Parathyroid adenoma (tissue), 2 donors: ENCODE data around the gene FLOT1.

Experiments used
- H2AFZ ChIP-seq: fragments of 300-600 bp; sonication (generic); one replicate; pipeline ENCODE4 v1.7.0; 2017; ENCODE audit warnings: antibody characterized with exemption, mild to moderate bottlenecking
- H3K27ac ChIP-seq: fragments of 300-600 bp; sonication (generic); one replicate; pipeline ENCODE4 v1.7.0; 2017
- H3K27me3 ChIP-seq: fragments of 300-600 bp; sonication (generic); one replicate; pipeline ENCODE4 v1.7.0; 2017; ENCODE audit warnings: low read length; ENCODE audit not compliant: control insufficient read depth, insufficient read depth
- H3K36me3 ChIP-seq: fragments of 300-600 bp; sonication (generic); one replicate; pipeline ENCODE4 v1.7.0; 2017; ENCODE audit warnings: low read length; ENCODE audit not compliant: control insufficient read depth, insufficient read depth
- H3K4me1 ChIP-seq: fragments of 300-600 bp; sonication (generic); one replicate; pipeline ENCODE4 v1.7.0; 2017; ENCODE audit warnings: control low read depth
- H3K4me2 ChIP-seq: fragments of 300-600 bp; sonication (generic); one replicate; pipeline ENCODE4 v1.7.0; 2017; ENCODE audit warnings: low read length
- H3K4me3 ChIP-seq: fragments of 300-600 bp; sonication (generic); one replicate; pipeline ENCODE4 v1.7.0; 2017; ENCODE audit warnings: low read depth, low read length
- H3K79me2 ChIP-seq: fragments of 300-600 bp; sonication (generic); one replicate; pipeline ENCODE4 v1.7.0; 2017; ENCODE audit warnings: control low read depth
- H3K9ac ChIP-seq: fragments of 300-600 bp; sonication (generic); one replicate; pipeline ENCODE4 v1.7.0; 2017; ENCODE audit warnings: mild to moderate bottlenecking
- H3K9me3 ChIP-seq: fragments of 300-600 bp; sonication (generic); one replicate; pipeline ENCODE4 v1.7.0; 2017; ENCODE audit warnings: low read length; ENCODE audit not compliant: control insufficient read depth
- CTCF ChIP-seq: fragments of 300-600 bp; sonication (generic); IDR thresholded peaks from one replicate; pipeline ENCODE4 v1.7.0; 2017; ENCODE audit warnings: antibody characterized with exemption, mild to moderate bottlenecking
- donor health status: primary hyperparathyroidism.

Gene FLOT1

GRCh38 chr6:30775104-30775503 is 32.6 kb upstream of the FLOT1 start:
- Histone ChIP-seq H3K4me1 (peaks cover 11% of the 10 kb centered on the region), H3K27ac (no peak overlapping the region), H2AFZ (no peak overlapping the region), H3K79me2 (no peaks in the 10 kb centered on the region), H3K9ac (no peak overlapping the region), H3K4me2 (no peak overlapping the region), H3K36me3 (no peaks in the 10 kb centered on the region), H3K27me3 (no peaks in the 10 kb centered on the region), H3K4me3 (no peak overlapping the region), H3K9me3 (no peaks in the 10 kb centered on the region)
- no peak for TF ChIP-seq CTCF

DNA sequence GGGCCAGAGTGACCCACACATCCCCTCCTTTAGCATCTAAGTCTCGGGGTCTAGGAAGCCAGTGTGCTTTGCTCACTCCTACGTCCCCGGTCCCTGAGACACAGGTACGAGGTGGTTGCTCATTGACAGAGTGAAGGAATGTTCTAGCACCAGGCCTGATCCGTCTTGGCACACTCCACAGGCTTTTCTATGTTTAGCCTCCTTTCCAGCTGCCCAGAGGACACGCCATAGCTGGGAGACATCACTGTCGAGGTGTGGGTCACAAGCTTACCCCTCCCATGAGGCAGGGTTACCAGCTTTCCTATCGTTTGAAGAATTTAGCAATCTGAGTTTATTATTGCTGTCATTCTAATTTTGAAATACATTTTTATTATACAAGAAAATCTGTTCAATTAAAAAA is 32.2 kb upstream of the FLOT1 start:
- no peak overlapping the region for H2AFZ ChIP-seq
- no peak for TF ChIP-seq CTCF
- H3K9me3 ChIP-seq: no peaks in the 10 kb centered on the region

GRCh38 chr6:30770592-30770991 is 28.1 kb upstream of the FLOT1 start:
- Histone ChIP-seq H3K4me1 (peaks cover 14% of the 10 kb centered on the region), H3K27ac (peak overlapping the region; percentile 57), H3K4me2 (no peak overlapping the region), H3K4me3 (no peak overlapping the region), H2AFZ (no peak overlapping the region), H3K36me3 (no peaks in the 10 kb centered on the region), H3K27me3 (no peaks in the 10 kb centered on the region), H3K9ac (no peak overlapping the region), H3K9me3 (no peaks in the 10 kb centered on the region), H3K79me2 (no peaks in the 10 kb centered on the region)
- no peak for TF ChIP-seq CTCF

More for the DNA sequence above, 32.2 kb upstream of the FLOT1 start:
- no peak overlapping the region for H3K4me3 ChIP-seq
- no peaks in the 10 kb centered on the region for H3K79me2 ChIP-seq
- no peaks in the 10 kb centered on the region for H3K36me3 ChIP-seq
- H3K27ac ChIP-seq: no peak overlapping the region
- no peaks in the 10 kb centered on the region for H3K27me3 ChIP-seq
- H3K9ac ChIP-seq: no peak overlapping the region
- peaks cover 13% of the 10 kb centered on the region for H3K4me1 ChIP-seq
- no peak overlapping the region for H3K4me2 ChIP-seq

- H3K79me2 ChIP-seq: no peaks in the 10 kb centered on the region
- H3K36me3 ChIP-seq: no peaks in the 10 kb centered on the region
- peak overlapping the region; percentile 97 for H2AFZ ChIP-seq
- peak overlapping the region; percentile 57 for H3K27ac ChIP-seq
- H3K9me3 ChIP-seq: no peaks in the 10 kb centered on the region
- no peak for TF ChIP-seq CTCF
- H3K4me2 ChIP-seq: no peak overlapping the region
- H3K27me3 ChIP-seq: no peaks in the 10 kb centered on the region
- H3K9ac ChIP-seq: no peak overlapping the region
- peaks cover 14% of the 10 kb centered on the region for H3K4me1 ChIP-seq
- H3K4me3 ChIP-seq: no peak overlapping the region
These were observed 27.5 kb upstream of the FLOT1 start for GRCh38 chr6:30769853-30770524.
